Trophoblast cell (in vitro differentiated cells and primary cell): ENCODE results near the gene APOBEC3C.
"Not testable (repeated sequence)": the region's sequence is repeated elsewhere in the genome, so short reads cannot be mapped to it uniquely, and the experiment has no call there.

ENCODE experiments used
- DNase-seq, 2 donors: peaks; one replicate each; pipeline ENCODE4 v3.0.0-alpha.2; 2016
- H2AFZ ChIP-seq: 2 replicates; pipeline ENCODE4 v1.6.1; 2013; ENCODE audit warnings: low read length, moderate library complexity, mild to moderate bottlenecking; ENCODE audit not compliant: insufficient read depth, poor library complexity
- H2AK5ac ChIP-seq: 2 replicates; pipeline ENCODE4 v1.6.1; 2013; ENCODE audit warnings: mild to moderate bottlenecking, low read length
- H2BK120ac ChIP-seq: 2 replicates; pipeline ENCODE4 v1.6.1; 2013; ENCODE audit warnings: low read length, mild to moderate bottlenecking, moderate library complexity; ENCODE audit not compliant: insufficient read depth, poor library complexity
- H2BK12ac ChIP-seq: 2 replicates; pipeline ENCODE4 v1.6.1; 2013; ENCODE audit warnings: mild to moderate bottlenecking, low read length, moderate library complexity
- H2BK5ac ChIP-seq: 2 replicates; pipeline ENCODE4 v1.6.1; 2013; ENCODE audit warnings: low read length, low read depth, moderate library complexity, mild to moderate bottlenecking; ENCODE audit not compliant: poor library complexity
- H3K14ac ChIP-seq: 2 replicates; pipeline ENCODE4 v1.6.1; 2013; ENCODE audit warnings: mild to moderate bottlenecking, low read length
- H3K18ac ChIP-seq: 2 replicates; pipeline ENCODE4 v1.6.1; 2013; ENCODE audit warnings: mild to moderate bottlenecking, low read length
- H3K23ac ChIP-seq: 2 replicates; pipeline ENCODE4 v1.6.1; 2013; ENCODE audit warnings: low read length
- H3K27ac ChIP-seq: 2 replicates; pipeline ENCODE4 v1.5.1; 2013; ENCODE audit warnings: low read depth, mild to moderate bottlenecking, inconsistent platforms, low read length, moderate library complexity
- H3K27me3 ChIP-seq: 2 replicates; pipeline ENCODE4 v1.6.1; 2013; ENCODE audit warnings: inconsistent platforms, mild to moderate bottlenecking, low read length, moderate library complexity; ENCODE audit not compliant: insufficient read depth
- H3K36me3 ChIP-seq, 2 experiments: 1 replicate in 1 of 2; 2 replicates in 1 of 2; pipeline ENCODE4 v1.6.1; 2013; ENCODE audit warnings: low read length in 2 of 2, mild to moderate bottlenecking in 2 of 2, moderate library complexity in 1 of 2; ENCODE audit not compliant: insufficient read depth in 2 of 2, control insufficient read depth in 1 of 2
- H3K4ac ChIP-seq: 2 replicates; pipeline ENCODE4 v1.6.1; 2013; ENCODE audit warnings: low read depth, mild to moderate bottlenecking, low read length, moderate library complexity
- H3K4me1 ChIP-seq, 2 experiments: 1 replicate in 1 of 2; 2 replicates in 1 of 2; pipeline ENCODE4 v1.6.1; 2013; ENCODE audit warnings: low read length in 2 of 2, mild to moderate bottlenecking in 2 of 2, moderate library complexity in 1 of 2; ENCODE audit not compliant: insufficient read depth in 2 of 2, control insufficient read depth in 1 of 2
- H3K4me2 ChIP-seq: 2 replicates; pipeline ENCODE4 v1.6.1; 2013; ENCODE audit warnings: inconsistent platforms, mild to moderate bottlenecking, low read length, moderate library complexity
- H3K4me3 ChIP-seq: 2 replicates; pipeline ENCODE4 v1.5.1; 2013; ENCODE audit warnings: mild to moderate bottlenecking, low read depth, low read length, inconsistent platforms
- H3K79me1 ChIP-seq: one replicate; pipeline ENCODE4 v1.6.1; 2013; ENCODE audit warnings: low read length
- H3K79me2 ChIP-seq: 2 replicates; pipeline ENCODE4 v1.6.1; 2013; ENCODE audit warnings: low read length, mild to moderate bottlenecking; ENCODE audit not compliant: control insufficient read depth, insufficient read depth, poor library complexity
- H3K9ac ChIP-seq: 2 replicates; pipeline ENCODE4 v1.6.1; 2013; ENCODE audit warnings: mild to moderate bottlenecking, low read length
- H3K9me3 ChIP-seq: 2 replicates; pipeline ENCODE4 v1.6.1; 2013; ENCODE audit warnings: low read depth, mild to moderate bottlenecking, control low read depth, inconsistent platforms, low read length; ENCODE audit not compliant: insufficient read depth
- H4K12ac ChIP-seq: 2 replicates; pipeline ENCODE4 v1.6.1; 2013; ENCODE audit warnings: low read depth, mild to moderate bottlenecking, low read length, moderate library complexity
- H4K8ac ChIP-seq: 2 replicates; pipeline ENCODE4 v1.6.1; 2013; ENCODE audit warnings: low read depth, mild to moderate bottlenecking, low read length, moderate library complexity
- H4K91ac ChIP-seq: one replicate; pipeline ENCODE4 v1.6.1; 2013; ENCODE audit warnings: low read depth, mild to moderate bottlenecking, low read length, moderate library complexity
- WGBS: extraction: QIAGEN DNeasy Blood & Tissue Kit; methylation state at CpG from one replicate; pipeline ENCODE4 v1.1.7; 2013; ENCODE audit warnings: missing lambda C conversion rate; ENCODE audit not compliant: insufficient read length, insufficient coverage; ENCODE audit errors: extremely low coverage; 5-methylcytosine and 5-hydroxymethylcytosine counted together

APOBEC3C gene

GRCh38 chr22:39007177-39007576 lies 6.9 kb upstream of the APOBEC3C start:
- Histone ChIP-seq H3K23ac (no peak overlapping the region), H3K4ac (no peak overlapping the region), H4K91ac (no peak overlapping the region), H4K8ac (no peak overlapping the region), H3K27ac (no peak overlapping the region), H3K79me1 (no peaks in the 10 kb centered on the region), H2BK120ac (no peak overlapping the region), H2AK5ac (no peak overlapping the region), H2BK5ac (no peak overlapping the region), H3K79me2 (no peaks in the 10 kb centered on the region), H2BK12ac (no peak overlapping the region), H3K4me1 (peaks cover 0 to 2% of the 10 kb centered on the region in 2 experiments), H3K4me3 (no peak overlapping the region), H3K36me3 (no peaks in the 10 kb centered on the region), H2AFZ (no peak overlapping the region), H3K9ac (no peak overlapping the region), H3K4me2 (no peak overlapping the region), H3K9me3 (no peaks in the 10 kb centered on the region), H3K18ac (no peak overlapping the region), H3K27me3 (no peaks in the 10 kb centered on the region), H3K14ac (no peak overlapping the region), H4K12ac (no peak overlapping the region)
- WGBS = no CpG with 5 or more reads among the region's 5 CpGs
- DNase-seq = no peak

GRCh38 chr22:39008271-39008850 lies 5.7 kb upstream of the APOBEC3C start:
- H3K79me2 ChIP-seq, H2BK5ac ChIP-seq, H3K4me3 ChIP-seq, H3K36me3 ChIP-seq, H3K4me2 ChIP-seq, H4K12ac ChIP-seq, H2AFZ ChIP-seq, DNase-seq, H3K4me1 ChIP-seq, H3K27ac ChIP-seq, H4K91ac ChIP-seq, H3K9ac ChIP-seq, H3K23ac ChIP-seq, H2BK12ac ChIP-seq, H3K79me1 ChIP-seq, H3K9me3 ChIP-seq, H4K8ac ChIP-seq, H2AK5ac ChIP-seq, H3K18ac ChIP-seq, H3K27me3 ChIP-seq, H3K4ac ChIP-seq, H2BK120ac ChIP-seq, H3K14ac ChIP-seq: not testable (repeated sequence)
- WGBS = no CpG with 5 or more reads among the region's 8 CpGs

- no peak overlapping the region for H3K4me2 ChIP-seq
- H4K12ac ChIP-seq = no peak overlapping the region
- WGBS = no CpG with 5 or more reads among the region's 15 CpGs
- H3K9me3 ChIP-seq = no peaks in the 10 kb centered on the region
- H2AK5ac ChIP-seq = no peak overlapping the region
- H3K27ac ChIP-seq = no peak overlapping the region
- H3K79me1 ChIP-seq = peaks cover 5% of the 10 kb centered on the region
- no peak overlapping the region for H2AFZ ChIP-seq
- H2BK12ac ChIP-seq = no peak overlapping the region
- H4K8ac ChIP-seq = no peak overlapping the region
- no peaks in the 10 kb centered on the region for H3K27me3 ChIP-seq
- no peak overlapping the region for H3K4ac ChIP-seq
- H2BK120ac ChIP-seq = no peak overlapping the region
- no peak overlapping the region for H3K14ac ChIP-seq
- H3K4me3 ChIP-seq = no peak overlapping the region
- no peak overlapping the region for H3K18ac ChIP-seq
- no peak overlapping the region for H4K91ac ChIP-seq
- peaks cover 6 to 10% of the 10 kb centered on the region in 2 experiments for H3K4me1 ChIP-seq
- no peak overlapping the region for H3K9ac ChIP-seq
- H3K23ac ChIP-seq = no peak overlapping the region
- H2BK5ac ChIP-seq = no peak overlapping the region
- no peaks in the 10 kb centered on the region for H3K36me3 ChIP-seq
- DNase-seq = no peak
- H3K79me2 ChIP-seq = no peaks in the 10 kb centered on the region
Observed at GRCh38 chr22:39010946-39011345, 3.1 kb upstream of the APOBEC3C start.

- peaks cover 6 to 10% of the 10 kb centered on the region in 2 experiments for H3K4me1 ChIP-seq
- no peak overlapping the region for H3K4me3 ChIP-seq
- H3K4me2 ChIP-seq = no peak overlapping the region
- no peak overlapping the region for H3K27ac ChIP-seq
- H3K27me3 ChIP-seq = no peaks in the 10 kb centered on the region
- H2AFZ ChIP-seq = no peak overlapping the region
- H3K4ac ChIP-seq = no peak overlapping the region
- H4K8ac ChIP-seq = no peak overlapping the region
- no peak overlapping the region for H2BK12ac ChIP-seq
- no peak overlapping the region for H3K18ac ChIP-seq
- no peak overlapping the region for H2AK5ac ChIP-seq
- H2BK120ac ChIP-seq = no peak overlapping the region
- no peak overlapping the region for H3K23ac ChIP-seq
- H4K91ac ChIP-seq = no peak overlapping the region
- no peaks in the 10 kb centered on the region for H3K9me3 ChIP-seq
- no peak overlapping the region for H3K9ac ChIP-seq
- H2BK5ac ChIP-seq = no peak overlapping the region
- no peaks in the 10 kb centered on the region for H3K79me2 ChIP-seq
- no peak overlapping the region for H4K12ac ChIP-seq
- no CpG with 5 or more reads among the region's 29 CpGs for WGBS
- H3K79me1 ChIP-seq = peaks cover 5% of the 10 kb centered on the region
- no peak for DNase-seq
- no peak overlapping the region for H3K14ac ChIP-seq
- no peaks in the 10 kb centered on the region for H3K36me3 ChIP-seq
Observed at GRCh38 chr22:39012533-39013511, 1.2 kb upstream of the APOBEC3C start.
